Measurements from ENCODE around the gene PLEKHH2.
A peak's percentile ranks its signal among the peaks of the same experiment; 100 is the strongest.
"Not testable (repeated sequence)": the region's sequence is repeated elsewhere in the genome, so short reads cannot be mapped to it uniquely, and the experiment has no call there.

The PLEKHH2 gene

GRCh38 chr2:43642363-43642762 lies 5.3 kb downstream of the PLEKHH2 start:
- no peak for DNase-seq

- no peak for DNase-seq
Observed at GRCh38 chr2:43643680-43644079, 6.6 kb downstream of the PLEKHH2 start.

GRCh38 chr2:43648994-43649701 lies 12.1 kb downstream of the PLEKHH2 start:
- no peak for DNase-seq

GRCh38 chr2:43653506-43653905 lies 16.4 kb downstream of the PLEKHH2 start:
- DNase-seq = no peak

- DNase-seq = no peak
Observed at GRCh38 chr2:43657241-43657640, 20.2 kb downstream of the PLEKHH2 start.

- no peak for DNase-seq
Observed at GRCh38 chr2:43675646-43676321, 38.7 kb downstream of the PLEKHH2 start.

GRCh38 chr2:43676322-43677050 lies 39.4 kb downstream of the PLEKHH2 start, which contains the start of gene C1GALT1C1L:
Gene C1GALT1C1L, minus strand, starts transcription at chr2:43676429. Its CDS starts 107 bp downstream, at chr2:43676322.
- peak; percentile 58 for DNase-seq

GRCh38 chr2:43677783-43678182 lies 40.7 kb downstream of the PLEKHH2 start:
- DNase-seq = not testable (repeated sequence)

- DNase-seq = no peak
Observed at GRCh38 chr2:43685357-43685756, 48.3 kb downstream of the PLEKHH2 start.

- no peak for DNase-seq
Observed at GRCh38 chr2:43689999-43690398, 52.9 kb downstream of the PLEKHH2 start.

GRCh38 chr2:43692428-43692994 lies 55.5 kb downstream of the PLEKHH2 start:
- DNase-seq = no peak

- DNase-seq = not testable (repeated sequence)
Observed at GRCh38 chr2:43698140-43698539, 61.1 kb downstream of the PLEKHH2 start.

- DNase-seq = no peak
Observed at GRCh38 chr2:43699761-43700160, 62.7 kb downstream of the PLEKHH2 start.

GRCh38 chr2:43701111-43701510 lies 64.1 kb downstream of the PLEKHH2 start:
- DNase-seq = no peak

- DNase-seq = no peak
Observed at GRCh38 chr2:43707255-43708015, 70.4 kb downstream of the PLEKHH2 start.

GRCh38 chr2:43708178-43708577 lies 71.1 kb downstream of the PLEKHH2 start:
- no peak for DNase-seq

- DNase-seq = no peak
Observed at GRCh38 chr2:43708891-43709290, 71.8 kb downstream of the PLEKHH2 start.

GRCh38 chr2:43710866-43711265 lies 73.8 kb downstream of the PLEKHH2 start:
- DNase-seq = no peak

GRCh38 chr2:43714164-43714563 lies 77.1 kb downstream of the PLEKHH2 start:
- no peak for DNase-seq

GRCh38 chr2:43715300-43716098 lies 78.4 kb downstream of the PLEKHH2 start:
- no peak for DNase-seq

GRCh38 chr2:43717322-43717721 lies 80.3 kb downstream of the PLEKHH2 start:
- DNase-seq = no peak

All from retina (tissue), 1 donor.